ENCODE data around the gene C8G. TPM values are rescaled to one million over a fixed set of nuclear protein-coding genes. Genes with fewer than 3 reads are reported as not detected.

Gene C8G
- polyA plus RNA-seq, 1 donor = 0.90 TPM

DNA sequence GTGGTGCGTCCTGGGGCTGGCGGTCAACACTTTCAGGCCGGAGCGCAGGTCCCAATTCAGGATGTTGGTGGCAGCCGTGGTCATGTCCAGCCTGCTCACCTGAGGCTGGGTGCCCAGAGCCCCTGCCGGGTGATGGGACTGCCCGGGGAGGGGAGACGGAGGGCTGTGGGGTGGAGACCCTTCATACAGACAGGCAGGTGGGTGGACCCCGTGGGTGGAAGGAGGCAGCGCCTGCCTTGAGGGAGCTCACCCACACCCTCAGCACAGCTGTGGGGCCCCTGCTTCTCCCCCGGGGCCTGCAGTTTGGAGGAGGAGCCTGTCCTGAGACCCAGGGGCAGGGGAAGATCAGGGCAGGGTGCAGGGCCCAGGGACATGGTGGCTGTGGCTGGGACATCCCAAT, 25.3 kb downstream of the C8G start:
- DNase-seq = no peak

DNA sequence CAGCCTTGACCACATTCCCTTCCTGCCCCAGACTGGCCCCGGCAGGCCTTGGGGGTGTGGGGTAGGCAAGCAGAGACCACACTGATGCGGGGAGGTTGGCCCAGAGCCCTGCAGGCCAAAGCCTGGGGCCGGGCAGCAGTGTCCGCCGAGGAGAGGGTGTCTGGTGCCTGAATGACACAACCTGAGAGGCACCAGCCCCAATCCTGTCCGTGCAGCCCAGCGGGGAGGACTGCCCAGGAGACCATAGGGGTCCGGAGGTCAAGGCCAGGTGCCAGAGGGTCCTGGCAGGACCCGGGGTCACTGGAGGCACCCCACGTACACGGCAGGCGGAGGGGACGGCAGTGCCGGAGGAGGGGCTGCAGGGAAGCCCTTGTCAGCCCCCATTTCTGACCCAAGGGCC, 26.7 kb downstream of the C8G start:
- DNase-seq = no peak

DNA sequence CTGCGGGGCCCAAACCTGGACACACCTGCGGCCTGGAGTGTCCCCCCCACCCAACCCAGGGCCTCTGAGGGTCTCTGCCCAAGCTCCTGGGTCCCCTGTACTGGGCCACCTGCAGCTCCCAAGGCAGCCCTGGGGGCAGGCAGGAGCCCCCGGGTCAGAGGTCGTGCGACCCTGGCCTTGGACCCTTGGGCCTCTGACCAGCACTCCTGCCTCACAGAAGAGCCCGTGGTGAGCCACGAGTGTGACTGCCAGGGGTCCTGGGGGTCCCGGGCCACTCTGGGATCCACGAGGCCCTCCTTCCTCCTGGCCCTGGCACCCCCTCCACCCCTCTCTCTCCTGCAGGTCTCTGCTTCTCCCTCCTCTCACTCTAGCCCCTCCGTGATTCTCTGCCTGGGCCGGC, 27.3 kb downstream of the C8G start:
- no peak for DNase-seq

DNA sequence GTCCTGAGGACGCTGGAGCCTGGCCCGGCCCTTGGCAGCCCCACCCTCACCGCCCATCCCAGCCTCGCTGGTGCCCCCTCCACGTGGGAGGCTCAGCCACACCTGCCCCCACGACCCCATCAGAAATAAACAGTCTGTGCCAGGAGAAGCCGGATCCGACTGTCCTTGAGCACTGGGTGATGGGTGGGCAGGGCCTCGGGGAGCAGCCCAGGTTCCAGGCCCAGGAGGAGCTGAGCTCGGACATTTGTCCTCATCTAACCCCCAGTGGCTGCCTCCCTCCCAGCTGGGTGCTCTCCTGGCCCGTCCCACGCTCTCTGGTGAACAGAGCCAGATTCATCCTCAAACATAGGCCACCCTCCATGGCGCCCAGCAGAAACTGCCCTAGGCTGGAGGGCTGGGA, 27.7 kb downstream of the C8G start:
- no peak for DNase-seq

DNA sequence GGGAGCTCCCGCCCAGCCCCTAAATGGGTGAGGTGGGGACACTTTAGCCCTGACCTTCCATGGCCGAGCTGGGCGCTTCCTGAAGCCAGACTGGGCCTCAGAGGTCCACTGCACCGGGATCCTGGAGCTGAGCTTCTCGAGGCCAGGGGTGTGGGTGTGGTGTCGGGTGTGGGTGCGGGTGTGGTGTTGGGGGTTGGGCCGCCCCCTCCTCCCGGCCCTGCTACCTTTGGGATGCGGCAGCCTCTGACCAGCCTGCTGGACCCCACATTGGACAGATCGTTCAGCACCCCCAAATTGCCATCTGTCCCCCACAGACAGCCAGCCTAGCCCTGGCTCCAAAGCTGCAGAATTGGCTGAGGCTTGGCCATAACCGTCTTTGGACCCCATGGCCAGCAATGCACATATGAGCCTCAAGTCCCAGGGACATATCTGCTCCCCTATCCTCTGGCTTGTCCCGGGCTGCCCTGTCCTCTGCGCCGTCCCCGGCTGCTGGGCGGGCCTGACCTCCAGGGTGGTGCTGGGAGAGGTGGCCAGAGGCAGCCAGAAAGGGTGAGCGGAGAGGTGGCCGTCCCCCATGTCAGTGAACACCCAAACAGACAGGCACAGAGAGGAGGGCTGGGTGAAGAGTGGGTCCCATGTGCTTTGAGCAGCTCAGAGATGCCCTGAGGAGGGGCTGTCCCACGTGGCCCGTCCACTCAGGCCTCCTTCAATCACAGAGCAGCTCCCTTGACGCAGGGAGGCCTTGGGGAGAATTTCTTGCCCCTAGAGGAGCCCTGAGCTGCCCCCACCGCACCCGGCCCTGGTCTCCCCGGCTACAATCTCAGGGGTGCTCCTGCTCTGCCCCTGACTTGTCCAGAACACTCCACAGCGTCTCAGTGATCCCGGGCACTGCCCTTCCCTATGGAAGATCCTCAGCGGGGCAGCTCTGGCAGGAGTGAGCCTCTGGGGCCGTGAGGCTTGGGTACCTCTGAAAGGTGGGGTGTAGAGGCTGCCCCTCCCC, 28.9 kb downstream of the C8G start:
- no peak for DNase-seq

DNA sequence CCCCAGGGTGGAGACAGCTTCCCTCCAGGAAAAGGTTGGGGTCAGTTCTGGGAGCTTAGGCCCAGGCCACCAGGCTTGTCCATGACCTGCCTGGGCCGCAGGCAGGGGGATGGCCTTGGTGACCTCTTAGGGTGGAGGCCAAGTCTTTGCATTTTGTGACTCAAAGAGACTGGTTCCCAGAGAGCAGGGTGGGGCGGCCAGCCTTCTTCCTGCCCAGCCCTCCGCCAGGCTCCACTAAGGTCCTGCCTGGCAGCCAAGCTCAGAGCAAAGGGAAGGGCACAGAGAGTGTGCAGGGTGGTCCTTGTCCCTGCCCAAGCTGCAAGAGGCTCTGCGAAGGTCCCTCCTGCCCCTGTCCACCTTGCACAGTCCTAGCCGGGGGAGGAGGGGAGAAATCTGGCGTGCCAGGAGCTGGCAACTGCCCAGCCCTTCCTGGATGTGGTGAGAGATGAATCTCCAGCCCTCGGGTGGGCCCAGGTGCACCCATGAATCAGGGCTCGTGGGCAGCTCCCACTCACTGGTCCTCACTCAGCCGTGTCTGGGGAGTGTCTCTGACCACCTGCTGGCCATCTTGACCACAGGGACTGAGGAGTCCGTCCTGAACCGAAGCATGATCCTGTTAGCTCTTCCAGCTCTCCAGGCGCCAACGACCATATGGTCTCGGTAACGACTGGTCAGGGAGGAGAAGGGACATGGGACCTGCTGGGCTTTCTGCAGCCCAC, 29.9 kb downstream of the C8G start:
- no peak for DNase-seq

DNA sequence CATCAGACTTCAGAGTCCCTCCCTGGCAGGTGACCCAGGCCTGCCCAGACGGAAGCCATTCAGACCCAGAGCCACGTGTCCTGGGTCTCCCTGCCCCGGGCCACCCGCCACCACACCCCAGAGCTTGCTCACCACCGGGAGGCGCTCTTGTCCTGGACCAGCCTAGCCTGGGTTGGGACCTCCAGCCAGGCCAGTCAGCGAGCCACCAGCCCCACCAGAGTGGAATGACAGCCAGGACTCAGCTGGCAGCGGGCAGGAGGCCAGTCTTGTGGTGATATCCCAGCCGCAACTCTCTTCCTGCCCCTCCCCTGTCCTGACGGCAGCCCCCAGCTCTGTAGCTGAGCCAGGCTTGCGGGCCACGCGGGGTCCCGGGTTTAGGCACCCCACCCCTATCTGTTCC, 30.6 kb downstream of the C8G start:
- no peak for DNase-seq

DNA sequence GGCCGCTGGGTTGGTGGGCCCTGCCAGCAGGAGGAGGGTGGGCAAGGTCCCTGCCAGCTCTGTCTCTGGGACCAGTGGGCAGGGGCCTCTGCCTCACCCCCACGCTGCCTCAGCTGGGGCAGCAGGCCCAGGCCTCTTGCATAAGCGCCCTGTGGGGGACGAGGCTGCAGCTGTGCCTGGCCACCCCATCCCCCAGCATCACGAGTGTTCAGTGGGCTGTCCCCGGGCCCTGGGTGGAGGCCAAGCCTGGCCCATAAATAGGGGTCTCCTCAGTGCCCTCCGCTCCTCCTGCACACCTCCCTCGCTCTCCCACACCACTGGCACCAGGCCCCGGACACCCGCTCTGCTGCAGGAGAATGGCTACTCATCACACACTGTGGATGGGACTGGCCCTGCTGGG, 32.2 kb downstream of the C8G start, which contains the start of gene PTGDS:
Gene PTGDS (plus strand): TSS at position 282 of the 400 bp plus-strand sequence. CDS start 75 bp downstream, at position 357.
- no peak for DNase-seq

DNA sequence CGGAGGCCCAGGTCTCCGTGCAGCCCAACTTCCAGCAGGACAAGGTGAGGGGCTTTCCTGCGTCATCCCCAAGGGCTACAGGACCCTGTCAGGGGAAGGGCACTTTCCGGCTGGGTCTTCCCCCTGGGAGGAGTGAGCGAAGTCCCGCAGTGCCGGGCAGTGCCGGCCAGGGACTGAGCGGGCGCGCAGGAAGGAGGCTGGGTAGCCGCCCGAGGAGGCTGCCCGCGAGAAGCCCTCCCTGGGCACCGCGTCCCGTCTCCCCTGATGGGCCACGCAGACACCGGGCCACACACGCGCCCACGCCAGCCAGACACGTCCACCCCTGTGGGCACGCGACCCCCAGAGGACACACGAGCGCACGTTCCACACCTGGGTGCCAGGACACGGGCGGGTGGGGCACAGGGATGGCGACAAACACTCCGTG, 32.6 kb downstream of the C8G start:
- no peak for DNase-seq

DNA sequence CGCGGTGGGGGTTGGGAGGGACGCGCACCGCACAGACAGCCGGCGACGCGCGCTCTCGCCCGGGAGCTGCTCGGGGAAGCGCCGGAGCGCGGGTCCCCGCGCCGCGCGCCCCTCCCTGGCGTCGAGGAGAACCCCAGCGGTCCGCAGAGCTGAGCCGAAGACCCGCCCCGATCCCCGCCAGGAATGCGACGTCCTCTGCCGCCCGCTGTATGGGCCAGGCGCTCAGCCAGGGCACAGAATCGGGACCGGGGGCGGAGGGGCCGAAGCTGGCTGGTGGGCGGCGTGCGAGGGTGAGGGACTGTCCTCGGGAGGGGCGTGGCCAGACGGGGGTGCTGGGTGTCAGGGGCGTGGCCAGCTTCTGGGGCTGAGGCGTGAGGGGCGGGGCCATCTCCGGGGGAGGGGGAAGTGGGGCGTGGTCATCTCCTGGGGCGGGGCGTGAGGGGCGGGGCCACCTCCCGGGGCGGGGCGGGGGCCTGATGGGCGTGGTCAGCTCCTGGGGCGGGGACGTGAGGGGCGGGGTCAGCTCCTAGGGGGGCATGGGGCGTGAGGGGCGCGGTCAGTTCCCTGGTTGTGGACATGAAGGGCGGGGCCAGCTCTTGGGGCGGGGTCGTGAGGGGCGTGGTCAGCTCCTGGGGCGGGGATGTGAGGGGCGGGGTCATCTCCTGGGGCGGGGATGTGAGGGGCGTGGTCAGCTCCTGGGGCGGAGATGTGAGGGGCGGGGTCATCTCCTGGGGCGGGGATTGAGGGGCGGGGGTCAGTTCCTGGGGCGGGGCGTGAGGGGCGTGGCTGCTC, 33.2 kb downstream of the C8G start:
- no peak for DNase-seq

DNA sequence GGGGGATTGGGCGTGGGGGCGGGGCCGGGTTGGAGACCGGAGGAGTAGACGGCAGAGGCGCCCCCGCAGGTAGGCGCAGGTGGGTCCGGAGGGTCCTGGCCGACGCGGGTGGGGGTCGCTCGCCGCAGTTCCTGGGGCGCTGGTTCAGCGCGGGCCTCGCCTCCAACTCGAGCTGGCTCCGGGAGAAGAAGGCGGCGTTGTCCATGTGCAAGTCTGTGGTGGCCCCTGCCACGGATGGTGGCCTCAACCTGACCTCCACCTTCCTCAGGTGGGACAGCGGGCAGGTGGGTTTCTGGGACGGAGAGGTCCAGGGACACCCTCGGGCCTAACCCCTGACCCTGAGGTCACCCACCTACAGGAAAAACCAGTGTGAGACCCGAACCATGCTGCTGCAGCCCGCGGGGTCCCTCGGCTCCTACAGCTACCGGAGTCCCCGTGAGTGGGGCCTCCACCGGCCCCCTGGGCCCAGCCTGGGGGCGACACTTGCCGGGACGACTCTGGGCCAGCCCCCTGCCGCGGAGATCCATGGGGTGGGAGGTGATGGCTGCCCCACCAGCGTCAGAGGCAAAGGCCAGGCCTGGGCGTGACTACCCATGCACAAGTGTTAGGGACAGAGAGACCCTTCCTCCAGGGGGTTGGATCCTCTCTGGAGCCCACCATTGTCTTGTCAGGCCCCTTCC, 34.0 kb downstream of the C8G start:
- no peak for DNase-seq

DNA sequence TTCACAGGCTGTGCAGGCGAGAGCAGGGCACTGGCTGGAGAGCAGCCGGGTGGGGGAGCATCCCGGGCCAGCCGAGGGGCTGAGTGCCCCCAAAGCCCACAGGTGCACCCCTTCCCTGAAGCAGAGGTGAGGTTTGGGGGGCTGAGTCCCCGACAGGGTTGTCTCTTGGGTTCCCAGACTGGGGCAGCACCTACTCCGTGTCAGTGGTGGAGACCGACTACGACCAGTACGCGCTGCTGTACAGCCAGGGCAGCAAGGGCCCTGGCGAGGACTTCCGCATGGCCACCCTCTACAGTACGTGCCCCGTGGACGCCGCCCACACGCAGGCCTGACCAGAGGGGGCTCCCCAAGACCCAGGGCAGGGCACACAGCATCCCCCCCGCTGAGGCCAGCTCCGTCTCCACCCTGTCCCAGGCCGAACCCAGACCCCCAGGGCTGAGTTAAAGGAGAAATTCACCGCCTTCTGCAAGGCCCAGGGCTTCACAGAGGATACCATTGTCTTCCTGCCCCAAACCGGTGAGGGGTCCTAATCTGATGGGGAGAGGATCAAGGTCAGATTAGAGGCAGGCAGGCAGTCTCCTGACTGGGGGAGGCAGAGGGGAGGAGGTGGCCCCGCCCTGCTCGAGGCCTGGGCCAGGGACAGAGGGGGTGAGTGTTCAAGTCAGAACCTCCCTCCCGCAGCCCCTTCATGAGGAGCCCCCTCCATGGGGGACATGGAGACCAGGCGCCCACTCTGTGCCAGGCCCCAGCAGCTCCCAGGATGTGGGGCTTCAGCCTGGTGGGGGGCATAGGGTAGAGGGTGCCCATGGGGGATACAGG, 34.9 kb downstream of the C8G start:
- no peak for DNase-seq

DNA sequence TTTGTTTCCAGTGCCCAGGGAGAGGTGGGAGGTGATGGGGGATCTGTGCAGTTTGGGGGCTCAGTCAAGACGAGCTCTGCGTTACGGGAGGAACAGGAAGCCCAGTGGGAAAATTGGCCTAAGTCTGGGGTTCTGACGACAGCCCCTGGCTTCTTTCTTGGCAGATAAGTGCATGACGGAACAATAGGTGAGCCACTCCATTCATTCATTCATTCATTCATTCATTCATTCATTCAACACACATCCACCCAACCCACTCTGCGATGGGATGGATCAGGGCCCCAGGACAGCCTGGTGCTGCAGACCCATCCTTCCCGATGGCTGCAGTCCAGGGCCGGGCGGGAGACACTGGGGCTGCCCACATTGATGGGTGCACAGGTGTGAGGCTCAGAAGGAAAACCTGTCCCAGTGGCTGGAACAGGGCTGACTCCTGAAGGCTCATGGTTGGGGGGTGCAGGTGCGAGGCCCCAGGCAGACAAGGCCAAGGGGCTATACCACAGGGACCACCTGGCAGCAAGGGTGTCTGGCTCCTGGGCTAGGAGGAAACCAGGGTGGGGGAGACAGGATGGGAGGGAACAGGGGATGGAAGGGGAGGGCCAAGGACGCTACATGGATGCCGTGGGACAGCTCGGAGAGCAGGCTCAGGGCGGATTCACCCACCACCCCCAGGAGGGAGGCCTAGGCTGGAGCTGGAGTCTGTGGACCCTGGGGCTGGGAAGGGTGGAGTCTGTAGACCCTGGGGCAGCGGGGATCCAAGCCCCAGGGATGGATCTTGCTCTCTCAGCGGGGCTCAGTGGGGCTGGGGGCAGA, 35.8 kb downstream of the C8G start:
- no peak for DNase-seq

DNA sequence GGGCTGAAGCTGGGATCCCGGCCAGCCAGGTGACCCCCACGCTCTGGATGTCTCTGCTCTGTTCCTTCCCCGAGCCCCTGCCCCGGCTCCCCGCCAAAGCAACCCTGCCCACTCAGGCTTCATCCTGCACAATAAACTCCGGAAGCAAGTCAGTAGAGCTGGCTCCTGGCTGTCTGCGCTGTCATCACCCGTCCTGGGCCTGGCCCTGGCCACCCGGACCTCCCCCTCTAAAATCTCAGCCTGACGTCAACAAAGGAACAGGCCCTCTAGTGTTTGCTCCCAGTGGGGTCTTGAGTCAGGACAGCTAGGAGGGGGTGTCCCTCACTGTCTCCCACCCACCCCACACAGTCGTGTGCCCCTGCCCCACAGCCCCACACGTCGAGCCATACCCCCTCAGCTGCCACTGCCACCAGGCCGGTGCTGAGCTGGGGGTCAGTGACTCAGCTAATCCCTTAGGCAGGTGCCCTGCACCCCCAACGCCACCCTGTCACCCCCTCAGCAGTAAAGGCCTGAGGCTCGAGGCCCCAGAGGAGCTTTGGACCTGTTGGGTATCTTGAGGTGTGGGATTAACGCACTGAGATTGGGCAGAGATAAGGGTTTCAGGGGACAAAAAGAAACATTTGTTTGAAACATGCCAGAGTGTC, 36.7 kb downstream of the C8G start:
- DNase-seq = no peak

DNA sequence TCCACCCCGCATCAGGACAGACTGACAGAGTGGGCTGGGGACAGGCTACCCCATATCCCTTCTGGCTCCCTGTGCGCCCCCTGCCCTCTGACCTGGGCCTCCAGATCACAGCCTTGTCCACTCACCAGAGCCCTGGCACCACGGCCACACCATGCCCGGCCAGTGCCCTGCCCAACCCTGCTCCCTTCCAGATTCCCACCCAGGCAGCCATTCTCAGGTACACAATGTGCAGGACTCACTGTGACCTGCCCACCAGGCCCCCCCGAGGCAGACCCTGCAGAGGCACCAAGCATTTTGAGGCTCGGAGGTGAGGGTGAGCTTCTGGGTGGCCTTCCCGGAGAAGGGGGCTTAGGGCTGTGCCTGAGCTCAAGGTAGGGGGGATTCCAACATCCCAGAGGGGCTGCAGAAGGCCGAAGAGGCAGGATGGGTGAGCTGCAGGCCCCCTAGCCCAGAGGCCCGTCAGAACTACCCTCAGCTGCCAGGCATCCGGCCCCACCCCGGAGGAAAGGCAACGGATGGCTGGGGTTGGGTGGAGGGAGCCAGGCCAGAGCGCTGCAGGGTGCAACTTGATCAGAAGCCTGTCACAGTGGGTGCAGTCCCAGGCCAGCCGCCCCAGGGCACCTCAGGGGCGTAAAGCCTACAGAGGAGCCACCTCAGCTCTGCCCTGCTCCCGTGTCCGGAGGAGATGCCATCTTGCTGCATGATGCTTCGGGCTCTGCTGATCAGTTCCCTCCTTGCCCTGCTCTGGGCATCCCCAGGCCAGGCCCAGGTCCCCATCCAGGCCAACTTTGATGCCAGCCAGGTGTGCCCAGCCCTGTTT, 37.4 kb downstream of the C8G start, which contains the start of gene LCNL1:
Gene LCNL1 (plus strand): TSS at position 762 of the 820 bp plus-strand sequence. CDS start 594 bp downstream, outside the sequence.
- no peak for DNase-seq

DNA sequence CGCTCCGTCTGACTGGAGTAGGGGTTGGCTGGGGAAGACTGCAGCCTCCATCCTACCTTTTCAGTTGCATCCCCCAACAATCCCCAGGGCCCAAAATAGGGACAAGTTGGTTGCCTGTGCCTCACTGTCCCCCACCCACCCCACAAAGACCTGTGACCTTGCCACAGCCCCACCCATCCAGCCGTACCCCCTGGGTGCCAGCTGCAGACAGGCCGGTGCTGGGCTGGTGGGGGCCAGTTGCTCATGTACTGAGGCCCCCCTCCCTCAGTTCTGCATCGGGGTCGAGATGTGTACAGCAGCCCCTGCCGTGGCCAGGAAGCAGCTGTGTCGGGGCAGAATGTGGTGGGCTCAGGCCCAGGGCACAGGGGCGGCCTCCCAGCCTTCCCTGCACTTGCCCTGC, 38.1 kb downstream of the C8G start:
- DNase-seq = no peak

DNA sequence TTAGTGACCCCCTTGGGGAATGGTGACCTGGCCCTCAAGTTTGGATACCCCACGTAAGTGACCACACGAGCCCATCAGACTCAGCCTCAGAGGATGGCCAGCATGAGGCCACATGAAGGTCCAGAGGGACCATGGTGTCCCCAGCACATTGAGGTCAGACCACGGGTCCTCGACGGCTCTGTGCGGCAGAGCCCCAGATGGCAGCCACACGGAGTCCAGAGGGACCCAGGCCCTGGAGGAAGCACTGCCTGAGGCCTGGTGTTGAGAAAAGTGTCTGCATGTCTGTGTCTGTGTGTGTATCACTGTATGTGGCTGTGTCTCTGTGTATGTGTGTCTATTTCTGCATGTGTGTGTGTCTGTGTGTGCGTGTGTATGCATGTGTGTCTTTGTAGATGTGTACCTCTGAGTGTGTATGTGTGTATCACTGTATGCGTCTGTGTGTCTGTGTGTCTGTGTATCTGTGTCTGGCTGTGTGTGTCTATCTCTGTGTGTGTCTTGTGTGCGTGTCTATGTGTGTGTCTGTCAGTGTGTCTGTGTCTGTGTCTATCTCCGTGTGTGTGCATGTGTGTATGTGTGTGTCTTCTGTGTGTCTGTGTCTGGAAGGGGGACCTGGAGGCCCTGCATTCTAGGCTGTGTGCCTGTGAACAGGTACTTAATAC, 38.7 kb downstream of the C8G start:
- no peak for DNase-seq

DNA sequence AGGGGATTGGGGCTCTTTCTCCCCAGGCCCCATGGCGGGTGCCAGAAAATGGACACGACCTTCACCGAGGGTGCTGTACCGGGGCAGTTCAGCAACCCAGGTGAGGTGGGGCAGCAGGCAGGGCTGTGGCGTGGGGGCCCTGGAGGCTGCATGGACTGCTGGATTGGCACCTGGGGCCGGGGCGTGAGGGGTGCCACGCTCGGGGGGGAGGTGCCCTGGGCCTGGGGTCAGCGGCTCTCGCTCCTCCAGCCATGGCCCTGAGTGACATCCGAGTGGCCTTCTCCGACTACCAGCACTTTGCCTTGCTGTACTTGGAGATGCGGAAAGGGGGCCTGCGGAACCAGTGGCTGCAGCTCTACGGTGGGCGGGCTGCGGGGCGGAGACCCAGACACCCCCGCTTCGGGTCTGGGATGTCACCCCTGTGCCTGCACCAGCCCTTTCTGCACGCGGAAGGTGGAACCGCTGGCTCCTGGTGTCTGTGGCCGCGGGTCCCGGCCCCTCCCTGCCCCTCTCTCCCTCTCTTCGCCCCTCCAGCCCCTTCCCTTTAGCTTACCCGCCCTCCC, 39.5 kb downstream of the C8G start:
- no peak for DNase-seq
